CD14-positive monocyte (primary cell): ENCODE results near the gene KLHL30. TPM values are rescaled to one million over a fixed set of nuclear protein-coding genes. Genes with fewer than 3 reads are reported as not detected.
"Not testable (repeated sequence)": the region's sequence is repeated elsewhere in the genome, so short reads cannot be mapped to it uniquely, and the experiment has no call there.

Experiments used
- DNase-seq, 3 donors: peaks; one replicate each; pipeline ENCODE4 v3.0.0-alpha.2; 2011 to 2022
- H2AFZ ChIP-seq: 2 replicates; pipeline ENCODE4 v1.6.0; 2012; ENCODE audit warnings: mild to moderate bottlenecking, low read depth, low read length, inconsistent platforms; ENCODE audit not compliant: insufficient read depth, poor library complexity, severe bottlenecking
- H3K27ac ChIP-seq, 2 donors: 1 replicate in 1 of 2; 2 replicates in 1 of 2; pipeline ENCODE4 v1.5.1; 2012 to 2013; ENCODE audit warnings: low read length in 2 of 2, control low read depth in 1 of 2, inconsistent platforms in 1 of 2, low read depth in 1 of 2, mild to moderate bottlenecking in 1 of 2
- H3K27me3 ChIP-seq, 2 donors: one replicate each; pipeline versions ENCODE4 v1.6.0 to v1.6.1; 2011 to 2013; ENCODE audit warnings: low read length in 2 of 2; ENCODE audit not compliant: control insufficient read depth in 2 of 2, insufficient read depth in 2 of 2
- H3K36me3 ChIP-seq, 2 donors: replicated peaks in 1 of 2; 1 replicate in 1 of 2; 2 replicates in 1 of 2; pipeline versions ENCODE4 v1.5.1 to v1.6.1; 2012 to 2013; ENCODE audit warnings: low read length in 2 of 2, control low read depth in 1 of 2, inconsistent platforms in 1 of 2, mild to moderate bottlenecking in 1 of 2; ENCODE audit not compliant: insufficient read depth in 2 of 2, control insufficient read depth in 1 of 2
- H3K4me1 ChIP-seq, 2 donors: 1 replicate in 1 of 2; 2 replicates in 1 of 2; pipeline versions ENCODE4 v1.5.1 to v1.6.1; 2012 to 2013; ENCODE audit warnings: low read length in 2 of 2, control low read depth in 1 of 2, inconsistent platforms in 1 of 2, mild to moderate bottlenecking in 1 of 2, moderate library complexity in 1 of 2; ENCODE audit not compliant: insufficient read depth in 2 of 2, control insufficient read depth in 1 of 2
- H3K4me2 ChIP-seq: replicated peaks from 2 replicates; pipeline ENCODE3; 2012; ENCODE audit warnings: low read length, moderate library complexity, mild to moderate bottlenecking; ENCODE audit not compliant: poor library complexity, severe bottlenecking; ENCODE audit errors: extremely low read depth
- H3K4me3 ChIP-seq, 3 experiments: fragments of 200-600 bp in 1 of 3; sonication (generic) in 1 of 3; replicated peaks in 1 of 3; 1 replicate in 2 of 3; 2 replicates in 1 of 3; pipeline ENCODE4 v1.5.1; 2011 to 2013; ENCODE audit warnings: low read length in 3 of 3, mild to moderate bottlenecking in 3 of 3, control low read depth in 2 of 3, low read depth in 2 of 3, inconsistent platforms in 1 of 3, moderate library complexity in 1 of 3
- H3K79me2 ChIP-seq: 2 replicates; pipeline ENCODE4 v1.6.0; 2012; ENCODE audit warnings: mild to moderate bottlenecking, control low read depth, inconsistent platforms, low read length, moderate library complexity; ENCODE audit not compliant: insufficient read depth
- H3K9ac ChIP-seq: 2 replicates; pipeline ENCODE4 v1.6.0; 2017; ENCODE audit warnings: low read length, mild to moderate bottlenecking; ENCODE audit not compliant: insufficient read depth, poor library complexity, severe bottlenecking
- H3K9me3 ChIP-seq, 2 donors: replicated peaks in 1 of 2; 1 replicate in 1 of 2; 2 replicates in 1 of 2; pipeline versions ENCODE4 v1.5.1 to v1.6.1; 2012 to 2013; ENCODE audit warnings: low read length in 2 of 2, control low read depth in 1 of 2; ENCODE audit not compliant: control insufficient read depth in 1 of 2, insufficient read depth in 1 of 2
- H4K20me1 ChIP-seq: 2 replicates; pipeline ENCODE4 v1.6.0; 2012; ENCODE audit warnings: mild to moderate bottlenecking, low read length, control low read depth, moderate library complexity; ENCODE audit not compliant: insufficient read depth
- H3K27ac Mint-ChIP-seq, 7 donors: one replicate each; pipeline ENCODE4 v1.8.0; 2020; ENCODE audit warnings: mild to moderate bottlenecking in 7 of 7, mixed read lengths in 7 of 7, moderate library complexity in 6 of 7, inconsistent platforms in 2 of 7
- H3K27me3 Mint-ChIP-seq, 3 donors: one replicate each; pipeline ENCODE4 v1.8.0; 2021 to 2022; ENCODE audit warnings: low read depth in 3 of 3, mild to moderate bottlenecking in 3 of 3, mixed read lengths in 3 of 3, moderate library complexity in 3 of 3, inconsistent platforms in 1 of 3
- H3K36me3 Mint-ChIP-seq, 2 donors: one replicate each; pipeline ENCODE4 v1.8.0; 2020; ENCODE audit warnings: mixed read lengths in 2 of 2, inconsistent platforms in 1 of 2, mild to moderate bottlenecking in 1 of 2
- H3K4me1 Mint-ChIP-seq: one replicate; pipeline ENCODE4 v1.8.0; 2020; ENCODE audit warnings: mild to moderate bottlenecking, mixed read lengths
- H3K4me3 Mint-ChIP-seq, 2 donors: one replicate each; pipeline ENCODE4 v1.8.0; 2020; ENCODE audit warnings: mild to moderate bottlenecking in 2 of 2, mixed read lengths in 2 of 2, moderate library complexity in 1 of 2
- H3K9me3 Mint-ChIP-seq, 7 donors: one replicate each; pipeline ENCODE4 v1.8.0; 2020 to 2022; ENCODE audit warnings: mixed read lengths in 7 of 7, mild to moderate bottlenecking in 6 of 7, moderate library complexity in 6 of 7, inconsistent platforms in 2 of 7
- WGBS: methylation state at CpG from one replicate; pipeline ENCODE4 v1.1.5; 2013; ENCODE audit warnings: missing lambda C conversion rate; ENCODE audit not compliant: insufficient coverage; 5-methylcytosine and 5-hydroxymethylcytosine counted together
- intact Hi-C, 2 donors: fragments of 100-400 bp; cut with micrococcal nuclease; formaldehyde crosslinking; loops; one replicate each; pipeline versions ENCODE4 v1.15.0 to v1.15.1; 2023
- polyA plus RNA-seq, 3 donors: library from polyadenylated mRNA; depleted of rRNA in 1 of 3; unstranded in 2 of 3; stranded (reverse) in 1 of 3; fragments of 300-500 nt in 2 of 3; fragments of >200 nt in 1 of 3; fragmentation: Illumina TruSeq in 2 of 3; gene quantifications; 1 replicate in 2 of 3; 2 replicates in 1 of 3; pipeline ENCODE4 v1.2.3, GENCODE V29; 2012 to 2021
- TF ChIP-seq, protein P1 (sequence below): fragments of 200-600 bp; IDR thresholded peaks from one replicate; pipeline ENCODE4 v1.8.0; 2022; ENCODE audit warnings: antibody characterized with exemption, mild to moderate bottlenecking

The KLHL30 gene
- polyA plus RNA-seq, 3 donors, result 0.01 to 0.14 TPM; not detected in 1

DNA sequence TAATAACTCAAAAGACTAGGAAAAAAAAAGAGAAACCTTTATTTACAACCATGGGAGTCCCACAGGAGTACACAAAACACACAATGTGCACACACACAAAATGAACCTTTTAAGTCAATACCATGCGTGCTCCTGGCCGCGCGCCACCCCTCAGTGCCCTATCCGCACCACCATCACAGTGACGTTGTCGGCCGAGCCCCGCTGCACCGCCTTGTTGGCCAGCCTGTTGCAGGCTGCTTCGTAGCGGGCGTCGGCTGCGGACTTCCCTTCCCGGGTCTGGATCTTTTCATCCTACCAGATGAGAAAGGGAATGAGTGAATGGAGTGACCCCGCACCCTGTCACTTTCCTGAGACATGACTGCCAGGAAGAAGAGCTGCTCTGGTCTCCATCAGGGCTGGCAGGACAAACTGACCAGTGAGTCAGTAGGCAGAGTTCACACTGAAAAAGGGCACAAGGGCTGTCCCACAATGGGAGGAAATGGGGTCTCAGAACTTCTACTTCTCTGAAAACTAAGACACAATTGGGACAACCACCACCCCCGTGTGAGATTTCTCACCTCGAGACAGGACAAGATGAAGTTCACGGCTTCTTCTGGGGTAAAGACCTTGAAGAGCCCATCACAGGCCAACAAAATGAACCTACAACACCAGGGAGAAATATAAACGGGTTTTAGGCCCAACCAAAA, 32.1 kb downstream of the KLHL30 start:
- H3K79me2 ChIP-seq, result no peaks in the 10 kb centered on the region
- 94% methylated on average over 6 of the region's 21 CpGs for WGBS
- Mint-ChIP-seq H3K36me3 (peaks cover 73 to 83% of the 10 kb centered on the region in 2 donors), H3K27me3 (peaks cover 3 to 7% (median 5%) of the 10 kb centered on the region in 3 donors), H3K9me3 (no peaks in the 10 kb centered on the region), H3K4me1 (peaks cover 7% of the 10 kb centered on the region), H3K27ac (peak overlapping the region in 5 of 7 donors; percentile 17 to 74 (median 40)), H3K4me3 (no peak overlapping the region)
- H3K9ac ChIP-seq, result no peak overlapping the region
- no peaks in the 10 kb centered on the region for H3K27me3 ChIP-seq
- no peak overlapping the region for H3K4me2 ChIP-seq
- no peaks in the 10 kb centered on the region for H4K20me1 ChIP-seq
- H3K4me1 ChIP-seq, result no peaks in the 10 kb centered on the region
- H3K9me3 ChIP-seq, result no peaks in the 10 kb centered on the region
- peaks cover 67 to 80% of the 10 kb centered on the region in 2 donors for H3K36me3 ChIP-seq
- no peak overlapping the region for H3K27ac ChIP-seq
- no peak overlapping the region for H3K4me3 ChIP-seq
- DNase-seq, result no peak
- intact Hi-C loops, result no loop called here
- TF ChIP-seq, protein P1, sequence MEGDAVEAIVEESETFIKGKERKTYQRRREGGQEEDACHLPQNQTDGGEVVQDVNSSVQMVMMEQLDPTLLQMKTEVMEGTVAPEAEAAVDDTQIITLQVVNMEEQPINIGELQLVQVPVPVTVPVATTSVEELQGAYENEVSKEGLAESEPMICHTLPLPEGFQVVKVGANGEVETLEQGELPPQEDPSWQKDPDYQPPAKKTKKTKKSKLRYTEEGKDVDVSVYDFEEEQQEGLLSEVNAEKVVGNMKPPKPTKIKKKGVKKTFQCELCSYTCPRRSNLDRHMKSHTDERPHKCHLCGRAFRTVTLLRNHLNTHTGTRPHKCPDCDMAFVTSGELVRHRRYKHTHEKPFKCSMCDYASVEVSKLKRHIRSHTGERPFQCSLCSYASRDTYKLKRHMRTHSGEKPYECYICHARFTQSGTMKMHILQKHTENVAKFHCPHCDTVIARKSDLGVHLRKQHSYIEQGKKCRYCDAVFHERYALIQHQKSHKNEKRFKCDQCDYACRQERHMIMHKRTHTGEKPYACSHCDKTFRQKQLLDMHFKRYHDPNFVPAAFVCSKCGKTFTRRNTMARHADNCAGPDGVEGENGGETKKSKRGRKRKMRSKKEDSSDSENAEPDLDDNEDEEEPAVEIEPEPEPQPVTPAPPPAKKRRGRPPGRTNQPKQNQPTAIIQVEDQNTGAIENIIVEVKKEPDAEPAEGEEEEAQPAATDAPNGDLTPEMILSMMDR, result no peak
- H2AFZ ChIP-seq, result no peak overlapping the region

DNA sequence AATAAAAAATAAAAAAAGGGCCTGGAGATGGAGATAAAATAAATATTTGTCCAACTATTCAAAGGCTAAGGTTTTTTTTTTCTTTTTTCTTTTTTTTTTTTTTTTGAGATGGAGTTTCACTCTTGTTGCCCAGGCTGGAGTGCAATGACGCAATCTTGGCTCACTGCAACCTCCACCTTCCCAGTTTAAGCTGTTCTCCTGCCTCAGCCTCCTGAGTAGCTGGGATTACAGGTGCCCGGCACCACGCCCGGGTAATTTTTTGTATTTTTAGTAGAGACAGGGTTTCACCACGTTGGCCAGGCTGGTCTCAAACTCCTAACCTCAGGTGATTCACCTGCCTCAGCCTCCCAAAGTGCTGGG, 32.6 kb downstream of the KLHL30 start:
- H3K9me3 ChIP-seq, H3K4me1 Mint-ChIP-seq, H3K27ac ChIP-seq, H3K4me2 ChIP-seq, intact Hi-C loops, H3K4me1 ChIP-seq, H3K9me3 Mint-ChIP-seq, H3K27me3 ChIP-seq, H3K79me2 ChIP-seq, H3K27me3 Mint-ChIP-seq, DNase-seq, H4K20me1 ChIP-seq, H2AFZ ChIP-seq, H3K4me3 ChIP-seq, H3K4me3 Mint-ChIP-seq, H3K9ac ChIP-seq: not testable (repeated sequence)
- peak overlapping the region in 1 of 7 donors; percentile 56 for H3K27ac Mint-ChIP-seq
- H3K36me3 Mint-ChIP-seq, result peaks cover 77 to 88% of the 10 kb centered on the region in 2 donors
- 100% methylated on average over 1 of the region's 5 CpGs for WGBS
- H3K36me3 ChIP-seq, result peaks cover 70 to 85% of the 10 kb centered on the region in 2 donors
